GM18511 (cell line): ENCODE measurements around the gene SEPHS2.
A peak's percentile ranks its signal among the peaks of the same experiment; 100 is the strongest.

Experiments used
- ATAC-seq: cut with Tn5 transposase; IDR thresholded peaks from one replicate; pipeline ENCODE4 v1.9.1; 2021; ENCODE audit warnings: mild to moderate bottlenecking, moderate library complexity; ENCODE audit not compliant: unreplicated experiment

Gene SEPHS2

DNA sequence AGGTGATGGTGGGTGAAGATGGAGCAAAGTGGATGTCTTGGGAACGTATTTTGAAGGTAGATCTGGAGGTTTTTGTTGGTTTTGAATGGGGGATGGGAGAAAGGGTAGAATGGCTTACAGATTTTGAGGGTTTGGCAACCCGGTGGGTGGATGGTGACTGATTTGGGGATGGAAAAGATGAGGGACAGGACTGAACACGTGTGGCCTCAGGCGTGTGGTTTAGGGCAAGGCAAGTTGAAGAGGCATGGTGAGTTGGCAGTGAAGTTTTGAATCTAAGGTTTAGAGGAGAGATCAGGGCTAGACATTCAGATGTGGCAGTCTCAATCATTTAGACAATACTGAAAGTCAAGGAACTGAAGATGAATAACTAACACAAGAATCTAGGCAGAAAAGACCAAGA lies 10.8 kb downstream of the SEPHS2 start:
- no peak for ATAC-seq

DNA sequence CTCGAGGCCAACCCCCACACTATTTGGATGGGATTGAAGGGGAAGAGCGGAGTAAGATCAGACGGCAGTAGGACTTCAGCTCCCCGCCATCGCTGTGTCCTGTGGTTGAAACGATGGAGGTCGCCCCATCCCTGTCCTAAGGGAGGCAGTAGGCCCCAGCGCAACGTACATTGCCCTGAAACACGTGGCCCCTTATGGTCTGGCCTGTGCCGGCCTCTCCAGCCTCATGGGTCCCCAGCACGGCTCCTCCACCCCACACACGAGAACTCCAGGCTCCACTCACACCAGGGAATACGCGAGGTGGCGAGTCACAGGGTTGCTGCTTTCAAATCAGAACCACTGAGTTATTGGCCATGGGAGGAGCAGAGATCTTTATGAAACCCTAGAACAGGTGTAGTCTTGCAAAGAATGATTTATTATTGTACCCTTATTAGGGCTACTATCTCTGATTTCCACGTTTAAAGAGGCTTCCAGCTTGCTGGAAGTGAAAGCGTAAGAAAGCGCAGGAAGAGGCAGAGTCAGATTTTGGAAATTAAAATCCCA lies 15.2 kb downstream of the SEPHS2 start:
- ATAC-seq = no peak

DNA sequence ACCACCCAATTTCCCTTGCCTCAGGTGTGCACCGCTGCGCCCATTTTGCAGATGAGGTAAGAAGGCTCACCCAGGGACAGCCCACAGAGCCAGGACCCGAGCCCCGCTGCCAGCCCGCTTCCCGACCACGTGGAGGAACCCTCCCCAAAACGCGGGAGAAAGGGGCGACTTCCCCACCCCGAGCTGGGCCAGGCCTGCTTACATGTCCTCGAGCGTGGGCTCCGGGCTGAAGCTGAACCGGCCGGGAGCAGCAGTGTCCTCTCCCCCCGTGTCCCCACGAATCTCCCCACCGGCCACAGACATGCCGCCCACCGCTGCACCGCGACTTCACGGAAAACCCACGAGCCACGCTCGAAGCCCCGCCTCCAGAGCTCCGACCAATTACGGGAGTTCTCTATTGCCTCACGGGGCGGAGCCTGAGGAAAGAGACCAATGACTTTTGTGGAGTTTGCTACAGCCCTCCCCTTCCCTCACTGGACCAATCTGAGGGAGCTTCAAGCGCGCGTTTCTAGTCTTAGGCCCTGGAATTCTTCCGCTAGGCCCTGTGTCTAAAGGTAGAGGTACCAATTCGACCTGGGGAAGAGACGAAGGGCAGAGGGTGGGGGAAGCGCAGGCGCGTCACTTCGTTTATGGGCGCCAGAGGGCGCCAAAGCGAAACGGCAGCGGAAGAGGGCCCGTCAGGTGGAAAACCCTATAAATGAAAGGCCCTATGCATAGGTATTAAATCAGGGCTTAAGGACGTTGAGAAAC lies 15.8 kb downstream of the SEPHS2 start, which contains the start of gene DCTPP1:
Gene DCTPP1, minus strand, starts transcription at position 353 of the 750 bp plus-strand sequence. Its CDS starts 50 bp downstream, at position 303.
- ATAC-seq = peak; percentile 95

DNA sequence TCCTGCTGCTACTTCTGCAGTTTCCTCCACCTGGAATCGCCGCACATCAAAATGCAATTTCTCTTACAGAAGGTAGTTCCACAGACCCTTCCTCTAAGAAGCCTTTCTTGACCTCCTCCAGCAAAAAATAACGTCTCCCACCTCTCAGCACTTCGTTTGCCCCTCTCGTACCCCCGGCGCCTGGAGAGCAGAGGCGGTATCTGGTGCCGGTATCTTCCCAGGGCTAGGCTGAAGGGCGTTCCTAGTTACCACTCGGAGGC lies 16.3 kb downstream of the SEPHS2 start:
- ATAC-seq = peak; percentile 22

DNA sequence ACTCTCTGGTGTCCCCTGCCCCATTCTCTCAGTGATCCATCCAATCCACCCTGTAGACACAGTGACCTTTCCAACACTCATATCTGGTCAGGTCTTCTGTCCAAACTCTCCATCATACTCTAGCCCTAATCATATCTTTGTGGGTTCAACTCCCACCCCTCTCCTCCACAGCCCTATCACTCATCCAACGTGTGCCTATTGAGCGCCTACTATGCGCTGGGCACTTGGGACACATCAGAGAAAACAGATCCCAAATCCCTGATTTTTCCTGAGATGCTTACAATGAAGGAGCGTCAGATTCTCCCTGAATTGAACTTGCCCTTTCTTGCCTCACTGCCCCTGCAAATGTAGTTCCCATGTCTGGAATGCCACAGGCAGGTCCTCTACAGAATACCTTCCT lies 17.6 kb downstream of the SEPHS2 start:
- ATAC-seq = no peak

DNA sequence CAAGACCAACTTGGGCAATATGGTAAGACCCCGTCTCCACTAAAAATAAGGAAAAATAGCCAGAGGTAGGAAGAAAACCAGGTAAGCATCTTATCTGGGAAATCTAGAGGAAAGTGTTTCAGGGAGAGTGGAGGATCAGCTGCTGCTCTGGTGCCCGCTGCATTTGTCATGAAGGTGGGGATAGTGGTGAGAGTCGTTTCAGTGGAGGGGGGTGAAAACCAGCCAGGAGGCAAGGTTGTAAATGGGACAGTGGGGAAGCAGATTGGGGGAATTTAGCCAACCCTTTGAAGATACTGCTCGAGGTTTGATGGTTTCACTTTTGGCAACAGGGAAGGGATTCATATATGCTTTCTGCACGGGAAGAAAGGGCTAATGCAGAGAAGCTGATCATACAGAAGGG lies 24.7 kb downstream of the SEPHS2 start:
- ATAC-seq = no peak

DNA sequence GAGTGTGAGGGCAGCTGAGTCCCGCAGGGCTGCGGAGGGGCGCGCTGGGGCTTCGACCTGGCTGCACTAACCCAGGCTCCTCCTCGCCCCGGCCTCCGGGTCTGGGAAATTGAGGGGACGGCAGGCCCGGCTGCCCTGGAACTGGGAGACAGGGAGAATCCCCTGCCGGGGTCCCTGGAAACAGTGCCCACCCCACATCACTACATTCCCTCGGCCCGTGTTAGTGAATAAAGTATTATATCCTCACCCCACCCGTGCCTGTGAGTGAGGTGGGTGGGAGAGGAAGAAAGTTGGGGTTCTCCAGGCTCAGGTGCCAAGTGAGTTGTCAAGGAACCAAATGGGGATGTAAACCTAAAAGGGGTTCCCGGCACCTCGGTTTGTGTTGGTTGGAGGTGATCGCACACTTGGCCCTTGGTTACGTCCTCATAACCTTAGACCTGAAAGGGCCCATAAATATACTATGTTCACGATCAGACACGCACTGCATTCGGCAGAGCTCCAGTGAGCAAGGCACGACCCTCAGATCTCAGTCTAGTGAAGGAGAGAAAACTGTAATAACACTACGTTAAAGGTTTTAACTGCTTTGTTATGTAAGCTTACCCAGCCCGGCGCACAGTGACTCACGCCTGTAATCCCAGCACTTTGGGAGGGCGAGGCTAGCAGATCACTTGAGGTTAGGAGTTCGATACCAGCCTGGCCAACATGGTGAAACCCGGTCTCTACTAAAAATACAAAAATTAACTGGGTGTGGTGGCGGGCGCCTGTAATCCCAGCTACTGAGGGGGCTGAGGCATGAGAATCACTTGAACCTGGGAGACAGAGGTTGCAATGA lies 27.1 kb downstream of the SEPHS2 start:
- ATAC-seq = no peak

DNA sequence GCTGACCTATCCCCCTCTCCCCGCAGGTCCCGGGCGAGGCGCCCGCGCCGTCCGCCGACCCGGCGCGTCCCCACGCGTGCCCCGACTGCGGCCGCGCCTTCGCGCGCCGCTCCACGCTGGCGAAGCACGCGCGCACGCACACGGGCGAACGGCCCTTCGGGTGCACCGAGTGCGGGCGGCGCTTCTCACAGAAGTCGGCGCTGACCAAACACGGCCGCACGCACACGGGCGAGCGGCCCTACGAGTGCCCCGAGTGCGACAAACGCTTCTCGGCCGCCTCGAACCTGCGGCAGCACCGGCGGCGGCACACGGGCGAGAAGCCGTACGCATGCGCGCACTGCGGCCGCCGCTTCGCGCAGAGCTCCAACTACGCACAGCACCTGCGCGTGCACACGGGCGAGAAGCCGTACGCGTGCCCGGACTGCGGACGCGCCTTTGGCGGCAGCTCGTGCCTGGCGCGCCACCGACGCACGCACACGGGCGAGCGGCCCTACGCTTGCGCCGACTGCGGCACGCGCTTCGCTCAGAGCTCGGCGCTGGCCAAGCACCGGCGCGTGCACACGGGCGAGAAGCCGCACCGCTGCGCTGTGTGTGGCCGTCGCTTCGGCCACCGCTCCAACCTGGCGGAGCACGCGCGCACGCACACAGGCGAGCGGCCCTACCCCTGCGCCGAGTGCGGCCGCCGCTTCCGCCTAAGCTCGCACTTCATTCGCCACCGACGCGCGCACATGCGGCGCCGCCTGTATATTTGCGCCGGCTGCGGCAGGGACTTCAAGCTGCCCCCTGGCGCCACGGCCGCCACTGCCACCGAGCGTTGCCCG lies 27.9 kb downstream of the SEPHS2 start:
- peak; percentile 86 for ATAC-seq

DNA sequence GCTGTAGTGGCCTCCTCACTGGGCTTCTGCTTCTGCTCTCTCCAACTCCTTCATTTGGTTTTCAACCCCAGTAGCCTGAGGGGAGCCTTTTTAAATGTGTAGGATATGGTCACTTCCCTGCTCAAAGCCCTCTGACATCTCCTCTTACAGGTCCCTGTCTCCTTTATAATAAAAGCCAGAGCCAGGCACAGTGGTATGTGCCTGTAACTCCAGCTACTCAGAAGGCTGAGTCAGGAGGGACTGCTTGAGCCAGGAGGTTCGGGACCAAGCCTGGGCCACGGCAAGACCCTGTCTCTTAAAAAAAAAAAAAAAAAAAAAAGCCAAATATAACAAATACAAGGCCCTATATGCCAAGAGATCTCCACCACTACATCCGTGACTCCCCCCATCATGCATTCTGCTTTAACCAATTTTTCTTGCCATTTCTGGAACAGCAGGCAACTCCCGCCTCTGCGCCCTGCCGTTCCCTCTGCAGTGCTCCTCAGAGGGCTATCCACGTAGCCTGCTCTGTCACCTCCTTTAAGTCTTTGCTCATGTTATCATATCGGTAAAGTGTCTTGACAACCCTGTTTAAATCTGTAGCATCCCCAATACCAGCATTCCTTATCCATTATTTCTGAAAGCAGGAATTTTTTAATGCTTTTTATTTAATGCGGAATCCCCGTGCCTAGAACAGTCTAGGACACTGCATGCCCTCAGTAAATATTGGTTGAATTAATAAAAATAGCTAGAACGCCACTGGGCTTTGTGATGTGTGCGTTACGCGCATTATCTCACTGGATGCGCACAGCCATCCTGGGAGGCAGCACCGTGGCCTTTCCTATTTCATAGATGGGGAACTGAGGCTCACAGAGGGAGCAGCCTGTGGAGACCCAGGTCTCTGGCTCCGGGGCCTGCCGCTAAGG lies 28.8 kb downstream of the SEPHS2 start:
- no peak for ATAC-seq

DNA sequence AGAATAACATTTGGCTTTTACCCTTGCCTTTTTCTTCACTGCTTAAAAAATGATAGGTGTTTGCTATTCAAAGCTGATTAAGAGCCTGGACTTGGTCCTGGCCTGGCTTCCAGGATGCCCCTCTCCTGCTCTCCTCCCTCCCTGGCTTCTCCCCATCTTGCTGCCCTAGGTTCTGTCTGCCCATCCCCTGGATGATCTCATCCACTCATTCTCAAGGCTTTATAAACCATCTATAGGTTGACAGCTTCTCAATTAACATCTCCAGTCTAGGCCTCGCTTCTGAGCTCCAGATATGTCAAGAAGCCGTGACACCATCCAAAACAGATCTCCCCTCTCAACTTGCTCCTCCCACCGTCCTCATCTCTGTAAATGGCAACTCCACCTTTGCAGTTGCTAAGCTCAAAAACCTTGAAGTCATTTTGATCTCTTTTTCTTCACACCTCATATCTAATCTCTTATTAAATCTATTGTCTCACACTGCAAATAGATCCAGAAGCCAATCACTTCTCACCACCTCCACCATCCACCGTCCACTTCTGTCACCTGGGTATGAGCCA lies 29.5 kb downstream of the SEPHS2 start:
- ATAC-seq = no peak

DNA sequence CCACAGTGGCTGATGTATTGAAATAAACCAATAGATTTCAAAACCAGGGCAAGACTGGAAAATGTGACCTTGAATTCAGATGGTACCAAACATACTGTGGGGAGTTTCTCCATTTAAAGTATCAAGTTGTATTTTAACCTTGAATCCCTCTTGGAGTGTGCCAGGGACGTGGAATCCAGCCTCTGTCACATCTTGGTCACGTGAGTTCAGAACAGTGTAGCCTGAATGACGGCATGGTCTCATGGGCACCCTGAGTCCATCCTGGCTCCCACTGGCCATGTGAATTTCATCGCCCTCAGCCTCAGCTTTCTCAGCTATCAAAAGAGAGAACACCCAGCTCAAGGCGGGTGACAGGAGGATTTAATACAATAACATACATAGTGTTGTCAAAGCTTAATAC lies 31.5 kb downstream of the SEPHS2 start:
- ATAC-seq = no peak

DNA sequence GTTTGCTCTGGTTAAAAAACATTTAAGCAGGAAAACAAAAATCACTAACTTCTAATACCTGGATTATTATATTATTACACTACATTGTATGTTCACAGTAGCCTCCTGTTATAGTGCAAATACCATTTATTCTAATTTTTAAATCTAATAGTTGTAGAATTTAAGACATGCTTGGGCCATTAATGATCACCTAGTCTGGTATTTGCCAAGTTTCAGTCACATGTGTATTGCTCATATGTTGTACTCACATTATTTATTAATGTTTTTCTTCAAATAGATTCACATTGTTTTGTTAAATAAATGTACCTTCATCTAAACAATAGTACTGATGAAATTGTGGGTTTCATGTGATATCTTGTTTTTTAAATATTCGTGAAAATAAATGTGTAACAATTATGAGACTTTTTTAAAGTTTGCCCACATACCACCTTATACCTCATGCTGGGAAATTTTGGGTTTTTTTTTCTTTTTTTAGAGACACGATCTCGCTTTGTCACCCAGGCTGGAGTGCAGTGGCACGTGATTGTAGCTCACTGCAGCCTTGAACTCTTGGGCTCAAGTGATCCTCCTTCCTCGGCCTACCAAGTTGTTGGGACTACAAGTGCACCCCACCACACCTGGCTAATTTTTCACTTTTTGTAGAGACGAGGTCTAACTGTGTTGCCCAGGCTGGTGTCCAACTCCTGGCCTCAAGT lies 32.4 kb downstream of the SEPHS2 start:
- ATAC-seq = no peak

DNA sequence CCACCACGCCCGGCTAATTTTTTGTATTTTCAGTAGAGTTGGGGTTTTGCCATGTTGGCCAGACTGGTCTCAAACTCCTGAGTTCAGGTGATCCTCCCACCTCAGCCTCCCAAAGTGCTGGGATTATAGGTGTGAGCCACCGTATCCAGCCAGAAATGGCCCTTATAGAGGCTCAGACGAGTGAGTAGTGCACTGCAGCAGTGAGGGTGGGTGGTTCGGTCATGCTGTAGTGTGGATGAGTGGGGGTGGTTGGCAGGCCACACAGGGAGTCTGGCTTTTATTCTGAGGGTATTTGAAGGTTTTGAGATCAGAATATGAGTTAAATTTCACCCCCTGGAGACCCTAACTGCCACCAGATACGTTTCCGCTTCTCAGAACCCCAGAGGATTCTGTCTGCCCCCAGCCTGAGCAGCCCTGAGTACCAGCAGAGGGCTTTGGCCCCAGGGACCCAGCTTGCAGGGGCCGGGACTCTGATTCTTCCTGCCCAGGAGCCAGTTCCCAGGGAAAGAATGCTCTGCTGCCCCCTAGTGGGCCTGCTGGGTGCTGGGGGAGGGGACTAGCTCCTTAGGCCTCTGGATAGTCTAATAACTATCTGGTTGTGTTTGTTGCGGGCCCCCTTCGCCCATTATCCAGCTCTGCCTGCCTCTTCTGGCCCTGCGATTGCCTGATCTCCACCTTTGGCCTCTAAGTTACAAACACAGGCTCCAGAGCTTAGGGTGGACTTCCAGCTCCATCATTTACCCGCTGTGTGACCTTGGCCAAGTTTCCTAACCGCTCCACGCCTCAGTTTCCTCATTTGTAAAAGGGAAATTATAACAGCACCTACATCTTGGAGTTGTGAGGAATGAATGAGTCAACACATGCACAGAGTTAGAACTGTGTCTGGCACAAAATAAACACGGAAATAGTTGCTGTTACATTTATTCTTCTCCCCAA lies 36.3 kb downstream of the SEPHS2 start:
- ATAC-seq = no peak

DNA sequence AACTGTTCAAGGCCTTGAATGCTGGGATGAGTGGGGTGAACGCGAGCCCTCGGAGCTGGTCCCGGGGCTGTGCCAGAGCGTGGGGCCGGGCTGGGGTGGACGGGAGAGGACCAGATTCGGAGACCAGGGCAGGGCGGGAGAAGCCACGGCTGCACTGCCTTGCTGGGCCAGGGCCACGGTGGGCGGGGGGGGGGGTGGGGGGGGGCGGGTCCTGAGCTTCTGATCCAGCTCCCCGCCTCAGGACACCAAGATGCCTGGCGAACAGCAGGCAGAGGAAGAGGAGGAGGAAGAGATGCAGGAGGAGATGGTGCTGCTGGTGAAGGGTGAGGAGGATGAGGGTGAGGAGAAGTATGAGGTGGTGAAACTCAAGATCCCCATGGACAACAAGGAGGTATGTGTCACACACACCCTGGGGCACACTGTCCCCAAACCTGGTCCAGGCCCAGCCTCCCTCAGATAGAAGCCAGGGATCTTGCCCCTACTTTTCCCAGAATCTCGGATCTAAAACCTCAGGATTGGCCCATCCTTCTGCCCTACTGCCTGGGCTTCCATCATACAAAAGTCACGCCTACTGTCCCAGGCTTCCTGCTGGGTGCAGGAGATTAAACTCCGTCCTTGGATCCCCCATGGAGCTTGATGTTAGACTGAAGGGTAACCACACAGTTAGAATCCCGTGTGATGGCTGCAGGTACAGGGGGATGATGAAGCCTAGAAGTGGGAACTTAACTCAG lies 37.7 kb downstream of the SEPHS2 start:
- ATAC-seq = no peak

DNA sequence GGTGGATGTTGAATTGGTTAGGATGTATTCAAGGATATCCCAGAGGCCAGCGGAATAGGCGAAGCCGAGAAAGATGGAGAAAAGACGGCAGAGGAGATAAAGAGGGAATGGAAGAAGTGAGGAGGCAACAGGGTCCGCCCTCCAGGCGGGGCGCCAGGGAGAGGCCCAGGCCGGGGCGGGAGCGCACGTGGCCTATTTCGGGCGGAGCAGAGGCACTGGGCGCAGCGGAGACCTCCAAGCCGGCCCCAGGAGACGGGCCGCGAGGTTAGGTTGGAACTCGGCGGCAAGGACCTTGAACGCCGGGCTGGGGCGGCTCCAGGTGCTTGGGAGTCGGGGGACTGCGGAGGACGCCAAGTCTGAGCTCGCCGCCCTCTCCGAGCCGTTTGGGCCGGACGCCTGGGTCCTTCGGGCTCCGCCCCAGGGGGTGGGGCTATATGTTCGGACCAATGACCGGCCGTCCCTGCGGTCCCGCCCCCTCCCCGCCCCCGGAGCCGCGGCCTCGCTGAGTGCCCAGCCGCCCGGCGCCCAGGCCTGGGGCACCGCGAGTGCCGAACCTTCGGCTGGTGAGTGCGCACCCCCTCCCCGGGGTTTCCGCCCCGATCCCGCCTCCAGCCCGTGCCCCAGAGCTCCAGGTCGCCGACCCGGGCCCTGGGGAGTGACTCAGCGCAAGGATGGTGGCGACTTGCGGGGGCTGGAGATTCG lies 38.4 kb downstream of the SEPHS2 start, which contains the start of gene ZNF771:
Gene ZNF771, plus strand, starts transcription at position 505 of the 702 bp plus-strand sequence. CDS start 448 bp downstream, outside the sequence.
- ATAC-seq = peak; percentile 76

DNA sequence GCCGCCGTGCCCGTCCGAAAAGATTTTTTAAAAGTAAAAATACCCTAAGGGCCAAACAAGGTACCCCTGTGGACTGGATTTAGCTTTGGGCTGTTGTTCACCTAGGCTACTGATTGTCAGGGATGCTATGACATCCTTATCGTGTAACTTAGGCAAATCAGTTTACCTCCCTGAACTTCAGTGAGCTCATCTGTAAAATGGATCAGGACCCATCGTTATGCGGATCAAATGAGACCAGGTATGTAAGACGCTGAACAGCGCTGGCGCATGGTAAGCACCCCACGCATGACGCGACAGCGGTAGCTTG lies 38.9 kb downstream of the SEPHS2 start:
- ATAC-seq = peak; percentile 15
